Fibroblast of lung (primary cell): ENCODE results near the gene RIPOR1. TPM values are rescaled to one million over a fixed set of nuclear protein-coding genes. Genes with fewer than 3 reads are reported as not detected.

Experiments used
- DNase-seq, 2 donors: peaks; one replicate each; pipeline versions ENCODE4 v3.0.0 to v3.0.0-alpha.2; 2010; ENCODE audit warnings: low read depth in 2 of 2
- H2AFZ ChIP-seq: 2 replicates; pipeline ENCODE4 v1.5.1; 2012; ENCODE audit warnings: low read length, control low read depth, inconsistent platforms
- H3K27ac ChIP-seq: 2 replicates; pipeline ENCODE4 v1.5.1; 2011; ENCODE audit warnings: low read length, control low read depth; ENCODE audit not compliant: insufficient read depth
- H3K27me3 ChIP-seq: 2 replicates; pipeline ENCODE4 v1.5.1; 2011; ENCODE audit warnings: mild to moderate bottlenecking, low read length; ENCODE audit not compliant: control insufficient read depth, insufficient read depth
- H3K36me3 ChIP-seq: 2 replicates; pipeline ENCODE4 v1.5.1; 2011; ENCODE audit warnings: low read length; ENCODE audit not compliant: control insufficient read depth, insufficient read depth
- H3K4me1 ChIP-seq: 2 replicates; pipeline ENCODE4 v1.5.1; 2011; ENCODE audit warnings: low read length; ENCODE audit not compliant: control insufficient read depth, insufficient read depth; ENCODE audit errors: extremely low read depth
- H3K4me2 ChIP-seq: 2 replicates; pipeline ENCODE4 v1.5.1; 2011; ENCODE audit warnings: low read length, control low read depth; ENCODE audit not compliant: insufficient read depth; ENCODE audit errors: extremely low read depth
- H3K4me3 ChIP-seq, 4 experiments: fragments of 200-600 bp in 1 of 4; sonication (generic) in 1 of 4; replicated peaks in 1 of 4; 2 replicates each; pipeline ENCODE4 v1.5.1; 2011 to 2016; ENCODE audit warnings: low read length in 4 of 4, low read depth in 3 of 4, mild to moderate bottlenecking in 3 of 4, control low read depth in 2 of 4, inconsistent platforms in 1 of 4, mixed read lengths in 1 of 4; ENCODE audit not compliant: insufficient read depth in 1 of 4; ENCODE audit errors: control extremely low read depth in 1 of 4
- H3K79me2 ChIP-seq: 2 replicates; pipeline ENCODE4 v1.5.1; 2012; ENCODE audit warnings: mild to moderate bottlenecking, low read length, inconsistent platforms; ENCODE audit not compliant: control insufficient read depth, insufficient read depth
- H3K9ac ChIP-seq: 2 replicates; pipeline ENCODE4 v1.5.1; 2011; ENCODE audit warnings: mild to moderate bottlenecking, low read length, control low read depth; ENCODE audit not compliant: insufficient read depth
- H3K9me3 ChIP-seq: 2 replicates; pipeline ENCODE4 v1.5.1; 2012; ENCODE audit warnings: low read depth, low read length; ENCODE audit not compliant: control insufficient read depth, insufficient read depth
- H4K20me1 ChIP-seq: 2 replicates; pipeline ENCODE4 v1.5.1; 2011; ENCODE audit warnings: low read length; ENCODE audit not compliant: control insufficient read depth, insufficient read depth; ENCODE audit errors: extremely low read depth
- EZH2 ChIP-seq: IDR thresholded peaks from 2 replicates; pipeline ENCODE4 v1.5.1; 2012; ENCODE audit warnings: low read length, control low read depth, mild to moderate bottlenecking; ENCODE audit errors: missing control alignments
- polyA plus RNA-seq, 2 donors: library from polyadenylated mRNA; depleted of rRNA in 1 of 2; stranded (reverse) in 1 of 2; unstranded in 1 of 2; fragments of >200 nt; gene quantifications; 2 replicates each; pipeline ENCODE4 v1.2.1, GENCODE V29; 2011 to 2012; ENCODE audit warnings: missing spikeins in 1 of 2
- total RNA-seq: library from RNA; depleted of rRNA; stranded (reverse); fragments of >200 nt; gene quantifications from 2 replicates; pipeline ENCODE4 v1.2.1, GENCODE V29; 2014
- TF ChIP-seq, protein P1 (sequence below), 2 donors: IDR thresholded peaks in 1 of 2; conservative IDR thresholded peaks in 1 of 2; 1 replicate in 1 of 2; 2 replicates in 1 of 2; pipeline ENCODE4 v1.5.1; 2011 to 2012; ENCODE audit warnings: low read length in 2 of 2, control low read depth in 1 of 2, inconsistent platforms in 1 of 2, low read depth in 1 of 2, mild to moderate bottlenecking in 1 of 2

The RIPOR1 gene
- total and polyA plus RNA-seq, 2 donors (not counting 1 experiment from before 2014, with no cell fraction given): 13.7 to 26.6 TPM

DNA sequence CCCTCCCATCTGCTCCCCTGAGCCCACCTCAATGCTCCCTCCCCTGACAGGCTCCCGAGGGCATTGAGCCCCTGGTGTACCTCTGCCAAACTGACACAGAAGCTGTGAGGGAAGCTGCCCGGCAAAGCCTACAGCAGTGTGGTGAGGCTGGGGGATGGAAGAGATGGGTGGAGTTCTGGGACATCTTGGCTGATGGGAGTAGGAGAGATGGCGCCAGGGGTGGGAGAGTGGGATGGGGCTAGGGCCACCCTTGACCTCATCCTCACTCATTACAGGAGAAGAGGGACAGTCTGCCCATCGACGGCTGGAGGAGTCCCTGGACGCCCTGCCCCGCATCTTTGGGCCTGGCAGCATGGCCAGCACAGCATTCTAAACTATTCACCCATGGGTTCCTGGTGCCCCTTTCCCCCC is 17.5 kb downstream of the RIPOR1 start:
- Histone ChIP-seq H3K79me2 (no peaks in the 10 kb centered on the region), H3K36me3 (peaks cover 38% of the 10 kb centered on the region), H3K4me1 (peaks cover 6% of the 10 kb centered on the region), H3K9me3 (no peaks in the 10 kb centered on the region), H3K9ac (no peak overlapping the region), H3K4me2 (no peak overlapping the region), H2AFZ (no peak overlapping the region), H3K27me3 (no peaks in the 10 kb centered on the region), H4K20me1 (no peaks in the 10 kb centered on the region), H3K4me3 (no peak overlapping the region), H3K27ac (no peak overlapping the region)
- no peak for TF ChIP-seq EZH2
- TF ChIP-seq, protein P1, sequence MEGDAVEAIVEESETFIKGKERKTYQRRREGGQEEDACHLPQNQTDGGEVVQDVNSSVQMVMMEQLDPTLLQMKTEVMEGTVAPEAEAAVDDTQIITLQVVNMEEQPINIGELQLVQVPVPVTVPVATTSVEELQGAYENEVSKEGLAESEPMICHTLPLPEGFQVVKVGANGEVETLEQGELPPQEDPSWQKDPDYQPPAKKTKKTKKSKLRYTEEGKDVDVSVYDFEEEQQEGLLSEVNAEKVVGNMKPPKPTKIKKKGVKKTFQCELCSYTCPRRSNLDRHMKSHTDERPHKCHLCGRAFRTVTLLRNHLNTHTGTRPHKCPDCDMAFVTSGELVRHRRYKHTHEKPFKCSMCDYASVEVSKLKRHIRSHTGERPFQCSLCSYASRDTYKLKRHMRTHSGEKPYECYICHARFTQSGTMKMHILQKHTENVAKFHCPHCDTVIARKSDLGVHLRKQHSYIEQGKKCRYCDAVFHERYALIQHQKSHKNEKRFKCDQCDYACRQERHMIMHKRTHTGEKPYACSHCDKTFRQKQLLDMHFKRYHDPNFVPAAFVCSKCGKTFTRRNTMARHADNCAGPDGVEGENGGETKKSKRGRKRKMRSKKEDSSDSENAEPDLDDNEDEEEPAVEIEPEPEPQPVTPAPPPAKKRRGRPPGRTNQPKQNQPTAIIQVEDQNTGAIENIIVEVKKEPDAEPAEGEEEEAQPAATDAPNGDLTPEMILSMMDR (conservative IDR thresholded peaks at IDR 0.05 in 1 of 2, IDR thresholded peaks at IDR 0.05 in 1 of 2; ENCODE audit: low read depth in 1 of 2, low read length in 2 of 2): no peak
- DNase-seq: no peak

DNA sequence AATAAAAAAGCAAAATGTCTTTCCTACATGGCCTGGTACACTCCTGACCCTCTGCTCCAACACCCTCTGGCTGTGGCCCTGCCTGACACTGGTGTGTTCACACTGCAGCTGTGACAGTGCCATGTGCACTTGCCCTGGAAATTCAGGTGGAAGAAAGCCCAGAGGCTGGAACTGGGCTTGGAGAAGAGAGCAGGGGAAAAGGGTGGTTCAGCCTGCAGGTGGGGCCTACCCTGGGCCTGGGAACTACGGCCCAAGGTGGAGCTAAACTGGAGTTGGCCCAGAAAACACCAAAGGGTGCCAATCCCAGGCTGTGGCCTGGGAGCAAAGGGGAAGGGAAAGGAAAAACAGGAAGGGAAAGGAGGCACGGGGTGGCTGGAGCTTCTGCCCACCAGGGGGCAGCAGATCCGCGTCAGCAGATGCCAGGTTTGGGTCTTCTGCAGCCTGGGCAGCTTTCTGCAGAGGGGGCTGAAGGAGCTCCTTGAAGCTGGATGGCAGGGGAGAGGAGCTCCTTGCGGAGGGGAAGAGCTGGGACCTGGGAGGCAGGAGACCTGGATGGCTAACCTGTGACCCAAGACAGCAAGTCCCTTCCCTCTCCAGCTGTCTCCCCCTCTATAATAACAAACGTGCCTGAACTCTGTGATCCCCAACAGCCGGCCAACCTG is 18.3 kb downstream of the RIPOR1 start:
- TF ChIP-seq, protein P1 (conservative IDR thresholded peaks at IDR 0.05 in 1 of 2, IDR thresholded peaks at IDR 0.05 in 1 of 2; ENCODE audit: low read depth in 1 of 2, low read length in 2 of 2): peak; percentile 85 to 89
- TF ChIP-seq EZH2: no peak
- H3K79me2 ChIP-seq: no peaks in the 10 kb centered on the region
- no peaks in the 10 kb centered on the region for H3K27me3 ChIP-seq
- H4K20me1 ChIP-seq: no peaks in the 10 kb centered on the region
- no peak overlapping the region for H3K27ac ChIP-seq
- peaks cover 35% of the 10 kb centered on the region for H3K36me3 ChIP-seq
- no peak overlapping the region for H3K4me3 ChIP-seq
- H3K9me3 ChIP-seq: no peaks in the 10 kb centered on the region
- H3K9ac ChIP-seq: peak overlapping the region; percentile 7
- H3K4me2 ChIP-seq: no peak overlapping the region
- peak; percentile 35 to 66 for DNase-seq
- H3K4me1 ChIP-seq: peaks cover 6% of the 10 kb centered on the region
- H2AFZ ChIP-seq: no peak overlapping the region

DNA sequence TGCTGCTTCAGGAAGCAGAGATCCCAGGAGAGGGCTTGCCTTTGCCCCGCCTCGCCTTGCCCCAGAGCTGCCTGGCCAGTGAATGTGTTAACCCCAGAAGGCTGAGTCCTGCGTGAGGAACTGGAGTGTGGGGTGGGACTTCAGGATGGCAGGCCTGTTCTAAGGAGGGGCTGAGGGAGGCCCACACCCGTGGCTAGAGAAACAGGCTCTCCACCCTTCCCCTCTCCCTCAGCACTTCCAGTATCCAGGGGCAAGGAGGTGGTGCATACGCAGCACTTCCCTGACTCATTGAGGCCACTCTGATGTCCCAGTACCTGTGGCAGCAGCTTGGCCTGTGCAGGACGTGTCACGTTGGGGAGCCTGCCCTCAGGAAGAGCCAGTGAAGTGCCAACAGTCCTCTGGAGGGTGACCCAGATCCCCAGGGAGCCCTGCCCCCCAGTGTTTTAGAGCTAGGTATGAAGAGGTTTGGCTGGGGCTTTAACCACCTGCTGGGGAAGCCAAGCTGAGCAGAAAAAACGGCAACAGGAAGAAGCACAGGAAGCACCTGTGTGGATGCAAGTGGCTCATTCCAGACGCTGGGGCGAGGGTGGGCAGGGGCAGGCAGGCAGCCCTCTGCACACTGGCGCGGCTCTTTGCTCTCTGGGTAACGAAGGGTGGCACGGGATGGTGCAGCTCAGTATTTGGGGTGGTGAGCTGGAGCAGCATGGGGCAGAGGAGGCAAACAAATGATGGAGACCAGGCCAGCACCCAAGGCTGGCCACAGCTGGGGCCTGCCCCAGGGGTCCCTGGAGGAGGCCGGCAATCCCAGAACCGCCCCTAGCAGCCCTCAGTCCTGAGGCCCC is 19.0 kb downstream of the RIPOR1 start:
- Histone ChIP-seq H4K20me1 (no peaks in the 10 kb centered on the region), H3K4me1 (peaks cover 6% of the 10 kb centered on the region), H3K4me3 (no peak overlapping the region), H3K4me2 (no peak overlapping the region), H3K36me3 (peaks cover 33% of the 10 kb centered on the region), H2AFZ (no peak overlapping the region), H3K27ac (no peak overlapping the region), H3K79me2 (no peaks in the 10 kb centered on the region), H3K9ac (no peak overlapping the region), H3K9me3 (no peaks in the 10 kb centered on the region), H3K27me3 (no peaks in the 10 kb centered on the region)
- DNase-seq: no peak
- TF ChIP-seq, protein P1 (conservative IDR thresholded peaks at IDR 0.05 in 1 of 2, IDR thresholded peaks at IDR 0.05 in 1 of 2; ENCODE audit: low read depth in 1 of 2, low read length in 2 of 2): no peak
- no peak for TF ChIP-seq EZH2
